Peyer's patch (tissue), 4 donors: ENCODE measurements around the gene ELOVL7. TPM values are rescaled to one million over a fixed set of nuclear protein-coding genes. Genes with fewer than 3 reads are reported as not detected.

Experiments used
- DNase-seq, 3 donors: peaks; one replicate each; pipeline ENCODE4 v3.0.0-alpha.2; 2017 to 2019
- H3K27ac ChIP-seq, 4 donors: fragments of 200-600 bp; sonication (generic); one replicate each; pipeline ENCODE4 v1.5.1; 2016 to 2019
- H3K27me3 ChIP-seq, 2 donors: fragments of 200-600 bp; sonication (generic); one replicate each; pipeline ENCODE4 v1.5.1; 2019
- H3K36me3 ChIP-seq, 3 donors: fragments of 200-600 bp; sonication (generic); one replicate each; pipeline ENCODE4 v1.5.1; 2016 to 2019
- H3K4me1 ChIP-seq, 4 donors: fragments of 200-600 bp; sonication (generic); one replicate each; pipeline ENCODE4 v1.5.1; 2016 to 2019
- H3K4me3 ChIP-seq, 4 donors: fragments of 200-600 bp; sonication (generic); 1 replicate in 3 of 4; 2 replicates in 1 of 4; pipeline ENCODE4 v1.5.1; 2016 to 2019; ENCODE audit warnings: mild to moderate bottlenecking in 1 of 4
- H3K9me3 ChIP-seq, 4 donors: fragments of 200-600 bp; sonication (generic); one replicate each; pipeline ENCODE4 v1.5.1; 2016 to 2019; ENCODE audit warnings: mild to moderate bottlenecking in 1 of 4
- CTCF ChIP-seq, 6 experiments: fragments of 450-650 bp in 4 of 6; fragments of 200-600 bp in 2 of 6; sonication (generic) in 1 of 6; IDR thresholded peaks; one replicate each; pipeline ENCODE4 v1.5.1; 2017 to 2019; ENCODE audit warnings: antibody characterized with exemption in 6 of 6, mild to moderate bottlenecking in 3 of 6, moderate library complexity in 1 of 6
- POLR2A ChIP-seq, 2 donors: fragments of 450-650 bp; IDR thresholded peaks; one replicate each; pipeline ENCODE4 v1.5.1; 2017; ENCODE audit warnings: antibody characterized with exemption in 2 of 2, mild to moderate bottlenecking in 2 of 2, moderate library complexity in 2 of 2
- total RNA-seq, 4 donors: library from RNA; depleted of rRNA; stranded (reverse); fragments of >200 nt; gene quantifications; one replicate each; pipeline ENCODE4 v1.1.0, GENCODE V29; 2016

The ELOVL7 gene
- total RNA-seq, 4 donors from 2014 or later: 5.8 to 77.6 (median 34.3) TPM

DNA sequence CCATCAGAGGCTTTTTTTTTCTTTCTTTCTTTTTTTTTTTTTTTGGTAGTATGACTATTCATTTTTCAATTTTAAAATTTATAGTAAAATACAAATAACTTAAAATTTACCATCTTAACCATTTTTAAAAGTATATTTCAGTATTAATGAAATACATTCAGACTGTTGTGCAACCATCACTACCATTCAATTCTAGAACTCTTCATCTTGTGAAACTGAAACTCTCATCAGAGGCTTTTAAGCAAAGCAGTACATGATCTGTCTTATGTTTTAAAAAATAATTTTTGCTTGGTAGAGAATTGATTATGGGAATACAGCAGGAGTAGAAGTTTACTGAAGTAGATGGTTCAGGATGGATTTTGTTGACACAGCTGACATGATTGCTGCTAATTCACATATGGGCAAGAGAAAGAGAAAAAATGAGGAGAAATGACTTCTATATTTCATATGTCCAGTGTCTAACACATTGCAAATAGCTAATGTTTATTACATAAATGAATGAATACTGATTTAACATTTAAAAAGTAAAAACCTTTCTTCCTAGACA, 13.4 kb downstream of the ELOVL7 start:
- Histone ChIP-seq H3K4me3 (no peak overlapping the region), H3K36me3 (no peaks in the 10 kb centered on the region), H3K9me3 (no peaks in the 10 kb centered on the region), H3K27me3 (no peaks in the 10 kb centered on the region), H3K27ac (no peak overlapping the region), H3K4me1 (no peaks in the 10 kb centered on the region)
- DNase-seq: no peak
- no peak for TF ChIP-seq CTCF (IDR thresholded peaks at IDR 0.05)
- no peak for TF ChIP-seq POLR2A (IDR thresholded peaks at IDR 0.05)

DNA sequence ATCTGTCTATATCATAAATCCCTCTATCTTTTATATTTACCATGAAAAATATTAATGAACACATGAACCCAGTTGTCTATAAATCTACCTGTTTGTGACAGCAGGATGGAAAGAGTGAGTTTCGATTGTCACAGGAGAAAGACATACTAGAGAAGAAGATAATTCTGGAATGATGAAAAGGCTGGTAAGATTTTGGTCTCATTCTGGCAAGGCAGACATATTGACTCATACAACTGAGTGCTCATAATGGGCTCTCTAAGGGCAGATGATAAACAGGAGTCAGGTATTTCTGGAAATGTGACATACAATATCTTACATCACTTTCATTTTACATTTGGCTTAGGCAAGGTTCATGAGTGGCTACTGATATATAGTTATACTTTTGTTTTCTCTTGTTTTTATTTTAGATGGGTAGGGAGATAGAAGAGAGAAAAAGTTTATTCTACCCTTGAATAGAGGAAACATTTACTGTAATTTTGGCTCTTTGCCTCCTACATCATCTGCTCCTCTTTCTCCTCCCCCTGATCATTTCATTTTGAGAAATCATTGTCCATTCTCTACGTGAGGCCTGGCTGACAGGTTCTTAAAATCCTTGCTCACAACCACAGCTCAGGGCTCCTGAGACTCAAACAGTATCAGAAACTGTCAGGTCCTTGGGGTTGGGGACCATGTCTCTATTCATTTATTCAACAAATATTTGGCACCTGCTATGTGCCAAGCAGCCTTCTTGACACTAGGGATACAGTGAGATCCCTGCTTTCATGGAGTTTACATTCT, 14.4 kb downstream of the ELOVL7 start:
- H3K27ac ChIP-seq: no peak overlapping the region
- no peaks in the 10 kb centered on the region for H3K36me3 ChIP-seq
- DNase-seq: no peak
- H3K4me3 ChIP-seq: no peak overlapping the region
- H3K27me3 ChIP-seq: no peaks in the 10 kb centered on the region
- H3K4me1 ChIP-seq: no peaks in the 10 kb centered on the region
- TF ChIP-seq POLR2A (IDR thresholded peaks at IDR 0.05) (no peak), CTCF (IDR thresholded peaks at IDR 0.05) (no peak)
- H3K9me3 ChIP-seq: no peaks in the 10 kb centered on the region

DNA sequence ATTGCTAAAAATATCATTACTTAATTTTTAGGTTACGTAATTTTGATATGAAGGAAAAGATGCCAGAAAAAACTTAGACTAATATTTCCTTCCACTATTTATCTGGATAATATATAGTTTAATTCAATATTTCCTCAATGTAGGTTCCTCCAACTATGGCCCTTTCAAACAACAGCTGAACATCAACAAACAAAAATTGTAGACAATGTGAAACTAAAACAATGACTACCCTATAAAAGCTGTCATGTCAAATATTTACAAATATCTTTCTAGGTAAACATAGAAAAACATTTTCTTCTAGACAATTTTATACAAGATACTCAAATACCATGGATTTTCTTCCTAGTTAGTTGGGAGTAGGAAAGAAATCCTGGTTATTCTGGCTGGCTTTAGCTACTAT, 16.9 kb downstream of the ELOVL7 start:
- Histone ChIP-seq H3K4me3 (no peak overlapping the region), H3K27ac (no peak overlapping the region), H3K27me3 (no peaks in the 10 kb centered on the region), H3K36me3 (no peaks in the 10 kb centered on the region), H3K9me3 (no peaks in the 10 kb centered on the region), H3K4me1 (no peaks in the 10 kb centered on the region)
- no peak for DNase-seq
- TF ChIP-seq CTCF (IDR thresholded peaks at IDR 0.05): no peak

GRCh38 chr5:60826653-60827052, 17.4 kb downstream of the ELOVL7 start:
- Histone ChIP-seq H3K36me3 (no peaks in the 10 kb centered on the region), H3K4me1 (no peaks in the 10 kb centered on the region), H3K27me3 (no peaks in the 10 kb centered on the region), H3K4me3 (no peak overlapping the region), H3K9me3 (no peaks in the 10 kb centered on the region), H3K27ac (no peak overlapping the region)
- no peak for TF ChIP-seq CTCF (IDR thresholded peaks at IDR 0.05)
- no peak for TF ChIP-seq POLR2A (IDR thresholded peaks at IDR 0.05)
- DNase-seq: no peak

DNA sequence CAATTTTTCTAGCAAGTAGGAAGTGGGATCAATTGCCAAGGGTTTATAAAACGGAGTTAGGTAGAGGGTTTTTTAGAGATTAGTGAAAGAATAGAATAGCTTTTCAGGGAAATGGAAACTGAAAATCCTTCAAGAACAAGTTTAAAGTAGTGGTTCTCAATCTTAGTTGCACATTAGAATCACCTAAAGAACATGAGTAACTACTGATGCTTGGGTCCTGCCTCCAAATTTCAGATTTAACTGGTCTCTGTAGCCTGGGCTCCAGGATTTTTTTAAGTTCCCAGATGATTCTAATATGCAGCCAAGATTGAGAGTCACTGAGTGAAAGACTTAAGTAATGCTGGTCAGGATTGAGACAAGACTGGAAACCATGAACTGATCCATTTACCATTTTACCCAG, 20.5 kb downstream of the ELOVL7 start:
- no peak overlapping the region for H3K4me3 ChIP-seq
- H3K4me1 ChIP-seq: no peaks in the 10 kb centered on the region
- no peak for TF ChIP-seq CTCF (IDR thresholded peaks at IDR 0.05)
- no peak for TF ChIP-seq POLR2A (IDR thresholded peaks at IDR 0.05)
- H3K9me3 ChIP-seq: no peaks in the 10 kb centered on the region
- no peak overlapping the region for H3K27ac ChIP-seq
- H3K36me3 ChIP-seq: no peaks in the 10 kb centered on the region
- no peaks in the 10 kb centered on the region for H3K27me3 ChIP-seq
- no peak for DNase-seq
